ENCODE data around the gene RHEX.
A peak's percentile ranks its signal among the peaks of the same experiment; 100 is the strongest.

The RHEX gene

GRCh38 chr1:206097381-206097780 lies 44.4 kb downstream of the RHEX start:
- no peak for DNase-seq (ENCODE audit: low read depth)

- no peak for DNase-seq (ENCODE audit: low read depth)
Observed at GRCh38 chr1:206098242-206098919, 45.4 kb downstream of the RHEX start.

- no peak for DNase-seq (ENCODE audit: low read depth)
Observed at GRCh38 chr1:206100226-206100815, 47.3 kb downstream of the RHEX start.

DNA sequence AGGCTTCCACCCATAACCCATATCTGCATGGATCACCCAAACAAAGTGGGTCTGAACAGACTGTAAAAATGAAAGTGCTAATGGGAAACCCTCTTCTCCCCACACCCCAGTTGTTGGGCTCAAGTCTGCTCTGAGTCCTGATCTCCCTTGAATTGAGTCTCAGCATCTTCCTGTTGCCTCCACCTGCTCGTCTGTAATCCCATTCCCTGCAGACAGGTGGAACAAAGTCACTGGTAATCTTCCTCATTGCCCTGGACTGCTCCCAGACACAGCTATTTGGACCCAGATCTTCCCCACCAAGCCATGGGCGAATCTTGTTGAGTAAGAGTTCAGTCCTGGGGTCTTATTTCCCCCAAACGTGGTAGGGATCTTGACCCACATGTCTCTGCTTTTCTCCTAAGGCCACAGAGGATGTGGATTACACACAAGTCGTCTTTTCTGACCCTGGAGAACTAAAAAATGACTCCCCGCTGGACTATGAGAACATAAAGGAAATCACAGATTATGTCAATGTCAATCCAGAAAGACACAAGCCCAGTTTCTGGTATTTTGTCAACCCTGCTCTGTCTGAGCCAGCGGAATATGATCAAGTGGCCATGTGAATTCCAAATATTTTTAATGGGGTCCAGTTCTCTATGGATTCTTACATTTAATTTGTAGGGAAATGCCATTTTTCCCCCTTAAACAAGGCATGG lies 48.5 kb downstream of the RHEX start:
- DNase-seq (ENCODE audit: low read depth), result no peak

- no peak for DNase-seq (ENCODE audit: low read depth)
Observed at GRCh38 chr1:206102292-206102936, 49.4 kb downstream of the RHEX start.

DNA sequence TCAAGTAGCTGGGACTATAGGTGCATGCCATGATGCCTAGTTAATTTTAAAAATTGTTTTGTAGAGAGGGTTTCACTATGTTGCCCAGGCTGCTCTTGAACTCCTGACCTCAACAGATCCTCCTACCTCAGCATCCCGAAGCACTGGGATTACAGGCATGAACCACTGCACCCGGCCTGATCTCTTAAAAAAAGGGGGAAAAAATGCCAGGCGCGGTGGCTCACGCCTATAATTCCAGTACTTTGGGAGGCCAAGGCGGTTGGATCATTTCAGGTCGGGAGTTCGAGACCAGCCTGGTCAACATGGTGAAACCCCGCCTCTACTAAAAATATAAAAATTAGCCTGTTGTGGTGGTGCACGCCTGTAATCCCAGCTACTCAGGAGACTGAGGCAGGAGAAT lies 51.0 kb downstream of the RHEX start:
- DNase-seq (ENCODE audit: low read depth), result no peak

DNA sequence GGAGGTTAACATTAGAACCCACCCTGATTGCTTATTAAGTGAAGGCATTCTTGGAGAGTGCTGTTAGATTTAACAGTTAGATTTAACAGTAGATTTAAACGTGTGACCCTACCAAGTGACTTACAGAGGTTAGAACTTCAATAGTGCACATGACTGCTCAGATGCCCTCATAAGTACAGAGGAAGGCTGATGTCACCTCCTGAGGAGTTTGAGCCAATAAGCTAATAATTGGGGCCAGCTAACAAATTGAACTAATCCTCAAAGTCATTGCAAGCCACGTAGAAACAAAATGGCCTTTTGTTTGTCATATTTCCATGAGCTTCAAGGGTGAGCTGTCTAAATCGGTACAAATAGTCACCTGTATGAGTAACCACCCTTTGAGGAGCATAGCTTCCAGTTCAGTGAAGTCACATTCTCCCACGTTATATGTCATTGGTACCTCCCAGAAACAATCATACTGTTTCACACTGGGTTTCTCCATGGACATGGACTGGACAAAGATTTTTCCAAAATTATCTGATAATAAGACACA lies 52.6 kb downstream of the RHEX start:
- no peak for DNase-seq (ENCODE audit: low read depth)

- DNase-seq (ENCODE audit: low read depth), result peak; percentile 35
Observed at GRCh38 chr1:206106328-206107167, 53.6 kb downstream of the RHEX start.

DNA sequence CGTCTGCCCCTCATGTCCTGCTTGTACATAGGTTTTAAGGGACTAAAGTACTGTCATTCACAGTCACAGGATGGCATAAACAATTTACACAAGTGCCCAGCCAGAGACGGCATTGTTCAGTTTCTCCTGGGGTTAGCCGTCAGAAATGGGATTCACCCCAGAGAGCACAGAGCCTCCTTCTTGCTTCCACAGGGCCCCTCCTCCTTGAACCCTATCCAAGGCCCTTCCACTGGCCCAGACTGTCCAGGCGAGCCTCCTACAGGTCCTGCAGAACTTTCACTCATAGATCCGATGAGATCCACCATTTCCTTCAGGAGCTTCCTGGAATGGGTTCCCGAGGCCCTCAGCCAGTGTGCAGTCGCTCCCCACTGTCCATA lies 54.2 kb downstream of the RHEX start:
- DNase-seq (ENCODE audit: low read depth), result no peak

- no peak for DNase-seq (ENCODE audit: low read depth)
Observed at GRCh38 chr1:206108635-206109034, 55.7 kb downstream of the RHEX start.

DNA sequence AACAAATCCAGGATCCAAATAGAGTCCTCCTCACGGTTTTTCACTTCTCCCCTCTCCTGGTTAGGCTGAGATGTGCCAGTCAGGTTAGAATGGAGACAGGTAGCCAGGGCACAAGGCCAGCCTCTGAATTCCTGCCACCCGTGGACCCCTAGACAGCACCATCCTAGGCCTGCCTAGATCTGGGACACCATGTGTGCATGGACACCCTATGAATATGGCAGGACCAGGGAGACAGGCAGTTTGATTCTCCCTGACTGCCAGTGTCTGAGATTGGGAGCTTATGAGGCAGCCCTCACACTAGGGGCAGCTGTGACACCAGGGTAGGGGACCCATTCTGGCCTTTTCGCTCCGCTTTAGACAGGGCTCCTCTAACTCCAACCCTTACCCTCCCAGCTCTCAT lies 56.7 kb downstream of the RHEX start:
- no peak for DNase-seq (ENCODE audit: low read depth)

DNA sequence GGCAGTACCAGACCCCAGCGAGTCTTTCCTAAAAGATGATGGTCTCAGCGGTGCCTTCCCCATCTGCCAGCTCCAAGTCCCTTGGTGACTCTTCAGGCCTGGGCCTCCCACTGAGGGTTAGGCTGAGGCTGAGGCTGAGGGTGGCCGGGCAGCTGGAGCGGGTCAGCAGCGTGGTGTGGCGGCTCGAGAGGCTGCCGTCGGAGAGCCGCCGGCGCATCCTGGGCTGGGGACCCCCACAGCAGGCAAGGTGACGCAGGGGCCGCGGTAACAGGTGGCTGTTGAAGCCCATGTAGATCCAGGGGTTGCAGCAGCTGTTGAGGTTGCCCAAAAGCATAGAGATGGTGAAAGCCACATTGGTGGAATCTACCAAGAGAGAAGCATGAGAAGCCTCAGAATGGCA lies 57.2 kb downstream of the RHEX start:
- no peak for DNase-seq (ENCODE audit: low read depth)

DNA sequence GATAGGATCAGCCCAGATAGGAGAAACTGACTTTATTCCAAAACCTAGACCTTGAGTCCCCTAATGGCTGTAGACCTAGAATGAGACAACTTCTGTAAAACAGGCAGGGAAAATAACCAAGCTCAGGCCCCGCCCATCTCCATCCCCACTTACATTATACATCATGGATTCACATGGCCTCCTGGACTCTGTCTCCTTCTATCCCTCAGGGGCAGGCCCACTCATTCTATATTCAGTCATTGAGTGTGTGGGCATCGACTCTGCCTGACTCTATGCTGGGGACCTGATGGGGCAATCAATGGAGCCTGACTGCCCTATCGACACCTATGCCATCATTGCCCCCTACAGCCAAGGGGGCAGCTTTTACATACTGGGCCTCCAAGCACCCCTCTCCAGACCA lies 57.8 kb downstream of the RHEX start:
- no peak for DNase-seq (ENCODE audit: low read depth)

- no peak for DNase-seq (ENCODE audit: low read depth)
Observed at GRCh38 chr1:206111271-206111927, 58.4 kb downstream of the RHEX start.

DNA sequence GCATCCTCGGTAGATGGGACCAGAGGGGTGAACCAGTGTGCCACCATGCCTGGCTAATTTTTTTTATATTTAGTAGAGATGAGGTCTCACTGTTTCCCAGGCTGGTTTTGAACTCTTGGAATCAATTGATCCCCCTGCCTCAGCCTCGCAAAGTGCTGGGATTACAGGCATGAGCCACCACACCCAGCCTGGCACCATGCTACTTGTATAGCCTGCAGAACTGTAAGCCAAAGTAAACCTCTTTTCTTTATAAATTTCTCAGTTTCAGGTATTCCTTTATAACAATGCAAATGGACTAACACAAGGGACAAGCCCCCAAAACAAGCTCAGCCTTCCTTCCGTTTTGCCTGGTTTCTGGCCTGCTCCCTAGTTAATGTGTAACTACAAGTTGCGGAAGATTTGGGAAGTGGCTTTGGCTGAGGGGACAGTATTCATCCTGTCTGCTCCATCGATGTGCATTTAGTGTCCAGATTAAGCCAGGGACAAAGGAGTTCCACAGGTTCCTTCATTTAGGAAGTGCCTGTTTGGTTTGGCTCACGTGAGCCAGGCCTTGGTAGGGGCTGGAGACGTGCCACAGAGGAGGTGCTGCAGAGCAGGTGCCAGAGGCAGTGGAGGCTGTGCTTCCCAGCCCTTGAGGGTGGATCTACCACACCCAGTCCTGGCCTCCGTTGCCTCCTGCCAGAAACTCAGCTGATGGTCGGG lies 59.8 kb downstream of the RHEX start:
- DNase-seq (ENCODE audit: low read depth), result no peak

- no peak for DNase-seq (ENCODE audit: low read depth)
Observed at GRCh38 chr1:206114692-206115640, 62.0 kb downstream of the RHEX start.

DNA sequence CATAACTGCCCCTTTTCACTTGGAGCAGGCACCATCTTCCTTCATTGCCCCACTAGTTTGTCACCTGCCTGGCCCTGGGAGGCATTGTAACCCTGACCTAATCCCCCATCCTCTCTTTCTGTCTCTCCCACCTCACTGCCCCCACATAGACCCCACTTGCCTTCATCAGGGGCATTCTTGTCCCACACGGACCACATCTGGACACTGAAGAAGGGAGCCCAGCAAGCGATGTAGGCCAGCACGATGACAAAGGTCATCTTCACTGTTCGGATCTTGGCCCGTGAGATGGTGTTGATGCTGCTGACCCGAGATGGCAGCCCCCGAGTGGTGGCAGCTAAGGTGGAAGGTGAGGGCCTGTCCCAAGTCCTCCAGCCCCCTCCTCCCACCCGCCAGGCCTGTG lies 62.8 kb downstream of the RHEX start:
- no peak for DNase-seq (ENCODE audit: low read depth)

DNA sequence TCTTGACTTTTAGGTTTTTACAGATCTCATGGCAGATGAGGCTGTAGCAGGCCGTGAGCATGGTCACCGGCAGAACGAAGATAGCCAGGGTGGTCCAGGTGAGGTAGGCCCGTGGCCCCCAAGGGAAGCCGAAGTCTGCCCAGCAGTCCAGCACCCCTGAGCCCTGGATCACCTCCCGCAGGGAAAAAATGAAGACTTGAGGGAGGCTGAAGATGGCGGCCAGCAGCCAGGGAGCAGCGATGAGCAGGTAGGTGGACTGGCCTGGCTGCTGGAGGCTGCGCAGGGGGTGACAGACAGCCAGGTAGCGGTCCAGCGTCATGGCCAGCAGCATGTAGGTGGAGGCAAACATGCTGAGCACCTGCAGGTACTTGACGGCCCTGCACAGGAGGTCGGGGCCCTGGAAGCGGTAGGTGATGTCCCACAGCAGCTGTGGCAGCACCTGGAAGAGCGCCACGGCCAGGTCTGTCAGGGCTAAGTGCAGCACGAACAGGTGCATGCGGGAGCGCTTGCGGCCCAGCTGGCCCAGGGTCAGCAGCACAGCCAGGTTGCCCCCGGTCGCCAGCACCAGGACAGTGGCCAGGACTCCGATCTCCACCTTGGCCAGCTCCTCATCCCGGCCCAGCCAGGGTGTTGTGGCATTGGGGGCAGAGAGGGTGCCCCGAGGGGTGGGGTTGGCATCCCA lies 63.4 kb downstream of the RHEX start:
- DNase-seq (ENCODE audit: low read depth), result no peak

DNA sequence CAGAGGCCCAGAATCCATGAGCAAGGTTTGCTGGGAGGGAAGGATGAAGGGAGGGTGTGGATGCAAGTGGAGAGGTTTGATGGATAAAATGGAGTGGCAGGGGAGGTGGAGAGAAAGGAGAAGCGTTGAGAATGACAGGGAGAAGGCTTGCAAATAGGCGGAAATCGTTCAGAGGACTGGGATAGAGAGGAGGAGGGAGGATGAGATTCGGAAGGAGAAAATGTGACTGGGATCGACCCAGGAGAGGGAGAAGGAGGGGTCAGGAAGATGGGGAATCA lies 63.8 kb downstream of the RHEX start:
- no peak for DNase-seq (ENCODE audit: low read depth)

All from non-pigmented ciliary epithelial cell (primary cell).